Inflammatory macrophage treated with lipopolysaccharide for 1 hour (primary cell): ENCODE data around the gene ZDHHC4.

Source experiments
- DNase-seq, 2 donors: peaks; one replicate each; pipeline ENCODE4 v3.0.0-alpha.2; 2020 to 2022

Gene ZDHHC4

DNA sequence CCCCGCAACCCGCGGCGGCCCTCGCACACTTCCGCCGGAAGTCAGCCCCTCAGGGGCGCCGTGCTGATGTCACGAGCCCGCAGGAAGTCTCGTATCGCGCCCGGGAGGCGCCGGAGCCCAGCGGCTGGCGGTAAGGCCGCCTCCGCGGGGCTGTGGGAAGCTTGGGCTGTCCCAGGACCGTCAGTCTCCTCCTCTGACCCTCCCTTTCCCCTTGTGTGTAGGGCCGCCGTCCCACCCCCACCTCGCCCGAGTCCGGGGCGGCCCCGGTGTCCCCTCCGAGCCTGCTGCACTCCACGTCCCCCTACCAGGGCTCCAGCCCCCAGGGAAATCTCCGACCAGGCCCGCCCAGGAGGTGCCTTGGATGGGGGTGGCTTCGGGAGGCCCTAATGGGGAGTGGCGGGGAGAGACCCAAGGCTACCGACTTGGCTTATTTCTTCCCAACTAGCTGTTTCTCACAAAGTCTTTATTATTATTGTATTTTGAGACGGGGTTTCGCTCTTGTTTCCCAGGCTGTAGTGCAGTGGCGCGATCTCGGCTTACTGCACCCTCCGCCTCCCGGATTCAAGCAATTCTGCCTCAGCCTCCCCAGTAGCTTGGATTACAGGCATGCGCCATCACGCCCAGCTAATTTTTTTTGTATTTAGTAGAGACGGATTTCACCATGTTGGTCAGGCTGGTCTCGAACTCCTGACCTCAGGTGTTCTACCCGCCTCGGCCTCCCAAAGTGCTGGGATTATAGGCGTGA lies at the start of gene ZDHHC4:
Gene ZDHHC4, plus strand, starts transcription at position 86 of the 745 bp plus-strand sequence. CDS start 3,108 bp downstream, outside the sequence.
- peak; percentile 92 to 93 for DNase-seq

DNA sequence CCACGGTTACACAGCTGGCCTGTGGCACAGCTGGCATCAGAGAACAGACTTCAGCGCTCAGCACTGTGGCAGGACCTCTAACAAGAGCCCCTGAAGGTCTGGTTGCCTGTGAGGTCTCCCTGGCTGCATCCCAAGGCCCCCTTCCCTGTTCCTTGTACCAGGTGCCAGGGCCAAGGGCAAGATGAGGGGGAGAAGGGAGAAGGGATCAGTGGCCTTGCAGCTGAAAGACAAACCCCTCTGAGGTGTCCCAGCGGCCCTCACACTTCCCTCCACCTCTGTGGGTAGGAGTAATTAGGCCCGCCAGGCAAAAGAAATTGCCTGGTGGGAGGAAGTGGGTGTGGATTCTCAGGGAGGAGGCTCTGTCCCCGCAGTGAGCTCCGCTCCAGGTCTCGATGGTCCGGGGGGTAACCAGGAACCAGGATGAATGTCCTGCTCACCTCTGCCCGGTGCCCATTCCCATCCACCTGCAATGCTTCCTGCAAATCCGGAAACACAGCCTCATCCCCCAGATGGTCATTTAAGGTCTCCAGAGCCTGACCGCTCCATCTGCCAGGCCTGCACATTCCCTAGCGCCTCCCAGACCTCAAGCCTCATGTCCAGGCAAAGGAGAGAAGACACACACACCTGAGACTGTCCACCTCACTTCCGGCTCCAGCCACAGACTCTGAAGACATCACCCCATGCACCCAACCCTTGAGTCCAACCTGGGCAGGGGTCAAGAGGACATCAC lies 48.7 kb upstream of the ZDHHC4 start:
- no peak for DNase-seq

DNA sequence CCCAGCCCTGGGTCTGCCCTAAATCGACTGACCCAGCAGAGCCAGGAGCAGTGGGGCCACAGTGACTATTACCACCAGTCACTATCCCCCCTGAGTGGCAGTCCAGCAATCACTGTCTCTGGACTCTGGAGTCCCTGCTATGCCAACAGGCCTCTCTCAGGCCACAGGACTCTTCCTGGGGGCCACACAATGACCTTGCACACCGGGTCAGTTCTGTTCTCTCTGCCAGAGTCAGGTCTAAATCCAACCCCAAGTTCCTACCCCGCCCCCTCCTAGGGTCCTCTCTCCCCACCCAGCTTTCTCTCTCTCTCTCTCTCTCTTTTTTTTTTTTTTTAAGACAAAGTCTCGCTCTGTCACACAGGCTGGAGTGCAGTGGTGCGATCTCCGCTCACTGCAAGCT lies 47.6 kb upstream of the ZDHHC4 start:
- no peak for DNase-seq

DNA sequence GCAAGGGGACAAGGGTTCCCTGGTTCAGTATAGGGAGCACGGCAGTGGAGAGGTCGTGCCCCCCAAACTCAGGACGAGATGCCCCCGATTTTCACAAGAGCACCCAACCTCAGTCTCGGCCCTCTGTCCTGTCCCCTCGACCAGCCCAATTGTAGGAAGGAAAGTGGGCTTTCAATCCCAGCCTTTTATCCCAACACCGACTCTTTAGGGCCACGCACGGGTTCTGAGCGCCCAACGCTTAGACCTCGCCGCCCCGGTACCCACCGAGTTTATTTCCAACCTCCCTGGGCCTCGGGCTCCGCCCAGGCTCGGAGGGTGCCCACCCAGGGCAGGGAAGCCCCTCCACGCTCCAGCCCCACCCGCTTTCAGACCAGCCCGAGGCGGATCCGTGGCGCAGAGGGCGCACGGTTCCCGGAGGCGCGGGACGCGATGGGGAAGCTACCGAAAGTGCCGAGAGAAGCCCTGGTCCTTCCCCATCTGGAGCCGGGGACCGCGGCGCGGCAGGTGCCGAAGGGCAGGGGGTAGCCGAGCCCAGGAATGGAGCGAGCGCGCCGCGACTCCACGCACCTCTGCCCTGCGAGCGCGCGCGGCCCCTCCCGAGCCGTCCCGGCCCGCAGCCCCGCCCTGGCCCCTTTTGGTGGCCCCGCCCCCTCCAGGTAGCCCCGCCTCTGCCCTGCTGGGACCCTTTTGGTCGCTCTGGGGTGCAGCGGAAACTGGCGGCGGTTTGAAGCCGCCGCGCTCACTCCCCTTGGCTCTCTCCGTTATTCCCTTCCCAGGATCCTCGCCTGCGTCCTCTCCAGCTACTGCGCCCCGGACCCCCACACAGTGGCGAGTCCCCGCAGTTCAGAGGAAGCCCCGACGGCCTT lies 46.4 kb upstream of the ZDHHC4 start:
- no peak for DNase-seq

DNA sequence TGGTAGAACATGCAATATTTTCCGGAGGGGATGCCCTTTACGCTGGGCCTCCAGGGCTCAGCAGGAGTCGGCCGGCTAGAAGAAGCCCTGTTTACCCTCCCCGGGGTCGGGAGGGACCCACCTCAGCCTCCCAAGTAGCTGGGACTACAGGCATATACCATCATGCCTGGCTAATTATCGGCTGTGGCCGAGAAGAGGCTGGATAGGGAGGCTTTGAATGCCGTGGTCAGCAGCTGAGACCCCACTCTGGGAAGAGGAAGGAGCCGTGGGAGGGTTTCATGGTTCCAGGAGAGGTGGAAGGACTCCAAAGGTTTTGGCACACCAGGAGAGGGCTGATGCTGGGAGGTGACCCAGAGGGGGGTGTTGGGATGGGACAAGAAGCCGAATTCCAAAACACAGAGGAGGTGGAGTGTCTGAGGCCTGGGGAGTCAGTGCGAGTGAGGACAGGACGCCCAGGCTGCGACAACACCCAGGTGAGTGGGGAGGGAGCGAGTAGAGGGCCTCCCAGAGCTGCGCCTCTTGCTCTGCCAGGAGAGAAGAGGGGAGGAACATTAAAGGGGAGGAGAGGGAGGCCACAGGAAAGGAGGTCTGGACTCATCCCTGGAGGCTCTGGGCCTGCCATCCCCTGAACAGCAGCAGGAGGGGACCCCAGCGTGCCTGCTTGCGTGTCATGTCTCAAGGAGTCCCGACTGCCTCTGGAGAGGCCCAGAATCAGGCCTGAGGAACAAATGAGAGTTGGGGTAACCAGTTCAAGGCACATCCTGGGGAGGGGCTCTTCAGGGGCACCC lies 45.6 kb upstream of the ZDHHC4 start:
- DNase-seq, result no peak

DNA sequence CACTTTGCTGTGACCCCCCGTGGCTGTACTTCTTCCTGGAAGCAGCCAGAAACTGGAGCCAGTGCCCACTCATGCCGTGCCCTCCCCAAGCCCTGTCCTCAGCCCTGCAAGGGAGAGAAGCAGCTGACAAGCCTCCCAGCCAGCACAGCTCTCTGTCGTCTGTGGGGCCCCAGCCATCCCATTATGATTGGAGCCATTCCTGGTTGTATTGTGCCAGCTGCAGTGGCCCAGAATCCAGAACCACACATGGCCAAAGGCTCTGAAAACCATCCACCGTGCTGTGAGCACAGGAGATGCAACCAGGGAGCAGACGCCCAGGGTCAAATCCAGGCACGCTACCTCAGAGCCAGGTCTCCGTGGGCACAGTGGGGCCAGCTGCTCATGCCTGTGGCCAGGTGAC lies 44.7 kb upstream of the ZDHHC4 start:
- DNase-seq, result no peak

DNA sequence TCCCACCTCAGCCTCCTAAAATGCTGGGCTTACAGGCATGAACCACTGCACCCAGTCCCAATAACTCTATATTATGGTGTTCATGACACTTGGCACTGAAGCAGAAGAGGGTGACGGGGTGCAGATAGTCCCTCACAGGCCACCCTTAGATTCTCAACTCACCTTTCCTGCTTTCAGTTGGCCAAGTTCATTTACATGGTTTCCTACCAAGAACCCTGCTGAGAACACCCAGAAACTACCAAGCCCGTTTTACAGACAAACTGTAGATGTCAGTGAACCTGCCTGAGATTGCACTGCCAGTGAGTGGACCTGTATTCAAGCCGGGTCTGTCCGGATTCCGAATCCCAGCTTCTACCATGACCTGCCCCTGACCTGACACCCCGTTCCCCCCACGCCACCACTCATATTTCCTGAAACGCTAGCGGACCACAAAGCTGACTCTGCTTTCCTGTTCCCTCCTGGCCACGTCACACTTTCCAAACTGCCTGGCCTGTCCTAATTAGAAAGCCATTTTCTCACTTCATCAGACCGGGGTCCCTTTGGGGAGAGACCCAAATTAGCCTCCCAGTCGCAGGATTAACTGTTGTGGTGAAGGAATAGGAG lies 43.3 kb upstream of the ZDHHC4 start:
- no peak for DNase-seq

DNA sequence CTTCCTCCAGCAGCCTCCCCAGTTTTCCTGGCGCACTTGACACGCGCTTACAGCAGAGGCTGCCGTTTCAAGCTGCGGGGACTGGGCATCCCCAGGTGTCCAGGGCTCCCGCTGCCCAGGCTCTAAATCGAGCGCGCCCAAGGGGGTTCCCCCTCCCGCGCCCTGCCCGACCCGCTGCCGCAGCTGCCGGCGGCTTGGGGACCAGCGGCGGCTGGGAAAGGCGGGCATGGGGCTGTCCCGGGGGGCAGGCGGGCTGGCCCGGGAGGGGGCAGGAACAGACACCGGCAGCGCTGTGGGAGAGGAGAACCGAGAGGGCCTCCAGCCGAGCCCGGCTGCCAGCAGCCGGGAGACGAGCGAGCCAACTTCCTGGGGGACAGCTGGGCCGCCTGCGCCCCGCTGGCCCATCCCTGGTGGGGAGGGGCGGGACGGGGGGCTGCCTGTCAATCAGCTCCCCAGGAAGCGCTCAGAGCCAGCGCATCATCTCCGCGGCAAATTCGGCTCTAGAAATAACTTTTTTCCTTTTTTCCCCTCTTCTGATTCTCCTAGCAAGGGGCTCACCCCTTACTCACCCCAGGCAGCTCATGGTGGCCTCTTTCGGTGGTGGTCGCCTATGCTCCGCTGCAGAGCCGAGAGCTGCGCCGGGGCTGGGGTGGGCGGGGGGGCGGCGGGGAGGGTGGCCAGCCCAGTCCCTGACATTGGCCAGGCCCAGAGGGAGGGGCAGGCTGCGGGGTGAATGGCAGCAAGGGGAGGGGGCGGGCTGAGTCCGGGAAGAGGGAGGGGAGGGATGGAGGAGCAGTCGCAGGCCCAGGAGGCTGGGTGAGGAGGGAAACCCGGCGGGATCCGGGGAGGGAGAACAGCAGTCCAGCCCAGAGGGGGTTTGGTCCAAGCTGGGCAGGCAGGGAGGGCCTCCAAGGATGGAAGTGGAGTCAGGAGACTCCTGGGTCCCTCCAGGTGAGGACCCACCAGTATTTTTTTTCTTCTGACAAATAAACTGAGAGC lies 40.7 kb upstream of the ZDHHC4 start:
- no peak for DNase-seq

DNA sequence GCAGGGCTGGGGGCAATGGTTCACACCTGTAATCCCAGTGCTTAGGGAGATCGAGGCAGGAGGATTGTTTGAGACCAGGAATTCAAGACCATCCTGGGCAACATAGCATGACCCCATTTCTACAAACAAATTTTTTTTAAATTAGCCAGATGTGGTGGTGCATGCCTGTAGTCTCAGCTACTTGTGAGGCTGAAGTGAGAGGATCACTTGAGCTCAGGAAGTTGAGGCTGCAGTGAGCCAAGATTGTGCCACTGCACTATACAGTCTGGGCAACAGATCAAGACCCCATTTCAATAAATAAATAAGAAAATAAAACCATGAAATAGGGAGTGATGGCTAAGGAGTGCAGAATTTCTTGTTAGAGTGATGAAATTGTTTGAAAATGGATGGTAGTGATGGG lies 34.9 kb upstream of the ZDHHC4 start:
- DNase-seq, result no peak

DNA sequence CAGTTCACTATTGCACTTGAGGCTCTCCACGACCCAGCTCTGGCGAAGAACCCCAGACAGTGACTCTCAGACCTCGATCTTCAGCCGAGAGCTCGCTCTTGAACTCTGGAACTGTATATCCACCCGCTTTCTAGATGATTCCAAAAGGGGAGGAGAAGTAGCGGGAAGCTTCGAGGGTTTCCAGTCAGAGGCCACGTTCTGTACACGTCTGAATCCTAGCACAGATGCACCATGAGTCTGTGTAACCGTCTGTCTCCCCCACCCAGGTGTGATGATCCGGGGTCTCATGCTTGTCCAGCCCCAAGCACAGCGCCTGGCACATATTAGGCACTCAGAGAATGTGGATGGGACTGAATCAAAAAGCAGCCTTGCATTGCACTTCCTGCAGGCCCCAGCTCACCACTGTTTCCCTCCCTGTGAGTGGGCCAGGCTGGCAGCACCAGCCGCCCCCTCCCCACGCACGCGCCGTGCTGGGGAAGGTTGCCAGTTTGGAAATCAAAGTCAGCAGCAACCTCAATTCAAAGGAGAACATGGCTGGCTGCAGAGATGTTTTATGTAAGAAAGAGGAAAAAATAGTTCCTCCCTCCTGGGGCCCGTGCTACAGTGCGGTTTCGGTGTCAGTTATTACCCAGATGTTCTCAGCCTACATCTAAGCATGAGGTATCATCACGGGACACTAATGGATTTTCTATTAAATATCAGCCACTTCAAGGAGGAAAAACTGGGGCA lies 31.7 kb upstream of the ZDHHC4 start:
- peak; percentile 40 to 63 for DNase-seq

DNA sequence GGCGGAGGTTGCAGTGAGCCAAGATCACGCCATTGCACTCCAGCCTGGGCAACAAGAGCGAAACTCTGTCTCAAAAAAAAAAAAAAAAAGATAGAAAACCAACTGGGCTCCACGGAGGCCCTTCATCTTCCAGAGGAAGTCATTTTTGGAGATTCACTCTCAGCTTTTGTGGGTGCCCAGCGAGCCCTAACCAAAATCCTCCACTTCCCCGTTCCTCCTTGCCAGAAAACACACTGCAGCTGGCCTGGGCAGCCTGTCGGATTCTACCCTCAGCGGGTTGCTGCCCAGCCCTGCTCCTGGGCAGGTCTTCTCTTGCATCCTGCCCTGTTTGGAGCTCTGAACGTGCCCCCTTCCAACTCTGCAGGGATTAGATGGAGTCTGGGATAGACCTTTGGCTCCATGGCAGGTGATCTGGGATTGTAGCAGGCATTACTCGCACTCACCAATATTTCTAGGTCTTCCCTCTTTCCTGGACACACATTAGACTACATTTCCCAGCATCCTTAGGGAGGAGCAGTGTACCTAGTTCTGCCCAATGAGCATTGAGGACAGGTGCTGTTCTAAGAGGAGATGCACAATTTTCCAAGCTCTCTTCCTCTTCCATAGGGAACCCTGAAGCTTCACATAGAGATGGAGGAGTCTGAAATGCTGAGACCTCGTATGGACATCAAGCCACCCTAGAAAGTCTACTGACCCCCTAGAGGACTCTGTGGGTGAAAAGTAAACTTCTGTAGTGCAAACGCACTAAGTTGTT lies 30.6 kb upstream of the ZDHHC4 start:
- no peak for DNase-seq

DNA sequence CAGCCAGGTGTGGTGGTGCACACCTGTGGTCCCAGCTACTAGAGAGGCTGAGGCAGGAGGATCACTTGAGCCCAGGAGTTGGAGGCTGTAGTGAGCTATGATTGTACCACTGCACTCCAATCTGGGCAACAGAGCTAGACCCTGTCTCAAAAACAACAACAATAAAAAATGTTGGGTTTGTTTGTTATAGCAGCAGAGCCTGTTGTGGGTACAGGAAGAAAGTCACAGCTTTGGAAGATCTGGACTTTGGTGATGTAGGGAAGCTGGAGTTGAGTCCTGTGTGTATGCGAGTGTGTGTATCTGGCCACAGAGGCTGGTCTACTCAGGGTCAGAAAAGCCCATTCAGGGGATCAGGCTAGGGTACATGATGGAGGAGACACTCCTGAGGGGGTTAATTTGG lies 29.9 kb upstream of the ZDHHC4 start:
- DNase-seq, result no peak

DNA sequence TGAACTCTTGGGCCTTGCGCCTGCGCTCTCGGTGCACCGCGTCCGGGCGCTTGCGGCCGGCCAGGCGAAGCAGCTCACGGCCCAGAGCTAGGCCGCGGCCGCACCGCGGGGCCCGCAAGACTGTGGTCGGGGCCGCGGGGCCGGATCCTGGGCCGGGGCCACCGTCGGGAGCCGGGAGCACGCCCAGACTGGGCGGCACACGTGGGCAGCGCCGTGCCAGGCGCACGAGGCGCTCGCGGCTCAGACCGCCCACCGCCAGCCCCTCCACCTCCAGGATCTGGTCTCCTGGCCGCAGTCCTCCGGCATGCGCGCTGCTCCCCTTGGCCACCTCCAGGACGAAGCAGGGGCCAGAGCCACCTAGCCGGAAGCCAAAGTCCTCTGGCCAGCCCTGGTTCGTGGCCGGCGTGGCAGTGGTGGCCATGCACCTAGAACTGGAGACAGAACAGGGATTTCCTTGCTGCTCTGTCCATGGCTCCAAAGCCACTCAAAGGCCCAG lies 26.2 kb upstream of the ZDHHC4 start, which contains the start of gene GRID2IP:
Gene GRID2IP, minus strand, starts transcription at position 446 of the 496 bp plus-strand sequence. Its CDS starts 25 bp downstream, at position 421.
- DNase-seq, result no peak

DNA sequence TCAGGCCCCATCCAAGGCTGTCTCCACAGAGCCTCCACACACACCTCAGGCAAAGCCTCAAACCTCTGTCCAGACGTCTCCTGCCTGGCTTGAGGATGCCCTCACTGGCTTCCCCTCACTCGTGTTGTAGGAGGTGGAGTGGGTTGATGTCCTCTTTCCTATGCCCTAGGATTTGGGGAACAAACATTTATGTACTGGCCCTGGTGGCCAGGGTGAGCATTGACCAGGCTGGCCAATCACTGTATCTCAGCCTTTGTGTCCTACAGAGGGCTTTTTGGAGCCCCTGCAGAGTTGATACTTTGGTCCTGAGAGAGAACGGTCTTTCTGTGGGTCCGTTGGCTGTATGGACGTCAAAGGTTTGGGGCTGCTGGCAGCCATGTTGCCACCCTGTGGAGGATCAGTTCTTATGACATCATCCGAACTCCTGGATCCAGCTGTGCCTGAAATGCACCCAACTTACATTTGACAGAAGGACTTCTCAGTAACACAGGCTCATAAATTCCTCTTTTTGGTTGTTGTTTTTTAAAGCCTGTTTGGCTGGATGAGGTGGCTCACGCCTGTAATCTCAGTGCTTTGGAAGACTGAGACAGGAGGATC lies 23.7 kb upstream of the ZDHHC4 start:
- peak; percentile 60 to 77 for DNase-seq

DNA sequence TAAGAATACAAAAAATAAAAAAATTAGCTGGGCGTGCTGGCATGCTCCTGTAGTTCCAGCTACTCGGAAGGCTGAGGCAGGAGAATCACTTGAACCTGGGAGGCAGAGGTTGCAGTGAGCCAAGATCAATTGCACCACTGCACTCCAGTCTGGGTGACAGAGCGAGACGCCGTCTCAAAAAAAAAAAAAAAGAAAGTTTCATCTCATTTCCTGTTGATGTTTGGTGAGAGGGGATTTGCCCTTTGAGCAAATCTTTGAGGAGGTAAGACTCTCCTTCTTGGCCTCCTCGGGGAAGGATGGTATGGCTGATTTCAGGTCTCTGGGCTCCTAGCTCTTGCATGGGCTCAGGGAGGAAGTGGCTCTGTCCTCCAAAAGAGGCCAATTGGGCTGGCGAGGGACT lies 22.4 kb upstream of the ZDHHC4 start:
- no peak for DNase-seq

DNA sequence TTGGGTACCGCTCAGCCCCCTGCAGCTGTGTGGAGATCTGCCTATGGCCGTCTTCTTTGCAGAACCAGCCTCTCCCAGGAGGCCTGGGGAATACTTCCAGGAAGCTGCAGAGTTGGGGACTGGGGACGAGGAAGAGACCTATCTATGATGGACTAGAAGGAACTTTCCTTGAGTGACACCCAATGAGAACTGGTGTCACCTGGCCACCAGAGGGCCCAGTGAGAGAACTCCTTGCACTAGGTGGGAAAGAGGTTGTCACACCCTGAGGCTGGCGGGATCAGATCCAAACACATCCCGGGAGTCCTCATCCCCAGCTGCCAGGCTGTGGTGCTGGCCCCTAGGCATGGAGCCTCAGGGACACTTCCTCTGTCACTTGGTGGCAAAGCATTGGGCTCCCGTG lies 21.1 kb upstream of the ZDHHC4 start:
- no peak for DNase-seq

DNA sequence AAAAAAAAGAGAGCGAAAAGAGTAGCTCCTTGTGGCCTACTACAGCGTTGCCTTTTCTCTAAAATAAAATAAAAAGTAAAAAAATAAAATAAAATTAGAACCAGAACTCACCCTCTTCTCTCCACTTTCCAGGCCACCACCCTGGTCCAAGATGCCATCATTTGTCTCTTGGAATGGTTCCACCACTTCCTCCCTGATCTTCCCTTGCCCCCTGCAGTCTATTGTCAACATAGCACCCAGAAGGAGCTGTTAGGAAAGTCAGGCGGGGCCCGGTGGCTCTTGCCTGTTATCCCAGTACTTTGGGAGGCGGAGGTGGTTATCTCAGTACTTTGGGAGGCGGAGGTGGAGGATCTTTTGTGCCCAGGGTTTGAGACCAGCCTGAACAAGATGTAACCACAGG lies 18.4 kb upstream of the ZDHHC4 start:
- peak; percentile 65 to 81 for DNase-seq

DNA sequence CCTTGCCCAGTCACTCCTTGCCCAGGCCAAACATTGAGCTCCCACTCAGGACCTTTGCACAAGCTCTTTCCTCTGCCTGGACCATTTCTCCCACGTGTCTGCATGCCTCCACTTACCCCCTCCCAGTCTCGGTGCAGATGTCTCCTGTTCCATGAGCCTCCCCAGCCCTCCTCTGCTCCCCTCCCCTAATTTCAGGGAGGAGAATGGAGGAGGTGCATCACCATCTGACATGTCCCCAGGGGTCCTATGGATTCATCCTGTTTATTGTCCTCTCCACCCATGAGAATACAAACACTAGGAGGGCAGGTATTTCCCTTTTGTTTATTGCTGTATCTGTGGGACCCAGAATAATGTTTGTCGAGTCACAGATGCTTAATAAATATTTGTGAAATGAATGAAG lies 17.4 kb upstream of the ZDHHC4 start:
- no peak for DNase-seq

DNA sequence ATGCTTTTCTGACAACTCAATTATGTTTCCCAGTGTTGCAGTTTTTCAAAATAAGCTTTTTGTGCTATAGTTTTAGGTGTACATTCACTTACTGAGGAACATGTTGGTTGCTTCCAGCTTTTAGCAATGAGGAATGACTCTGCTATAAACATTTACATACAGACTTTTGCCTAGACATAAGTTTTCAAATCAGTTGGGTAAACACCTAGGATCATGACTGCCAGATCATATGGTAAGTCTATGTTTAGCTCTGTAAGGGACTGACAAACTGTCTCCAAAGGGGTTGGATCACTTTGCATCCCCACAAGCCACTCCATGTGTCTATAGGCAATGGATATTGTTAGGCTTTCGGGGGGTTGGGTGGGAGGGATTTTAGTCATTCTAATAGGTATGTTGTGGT lies 15.1 kb upstream of the ZDHHC4 start:
- peak in 1 of 2 donors; percentile 76 for DNase-seq
